Activated T-helper 1 cell treated with Interleukin-2 at 50 U/mL for 16 hours (primary cell): Measurements from ENCODE around the gene CADPS.

Experiments
- DNase-seq: peaks from one replicate; pipeline ENCODE4 v3.0.0-alpha.2; 2020; ENCODE audit warnings: low read depth

Gene CADPS

DNA sequence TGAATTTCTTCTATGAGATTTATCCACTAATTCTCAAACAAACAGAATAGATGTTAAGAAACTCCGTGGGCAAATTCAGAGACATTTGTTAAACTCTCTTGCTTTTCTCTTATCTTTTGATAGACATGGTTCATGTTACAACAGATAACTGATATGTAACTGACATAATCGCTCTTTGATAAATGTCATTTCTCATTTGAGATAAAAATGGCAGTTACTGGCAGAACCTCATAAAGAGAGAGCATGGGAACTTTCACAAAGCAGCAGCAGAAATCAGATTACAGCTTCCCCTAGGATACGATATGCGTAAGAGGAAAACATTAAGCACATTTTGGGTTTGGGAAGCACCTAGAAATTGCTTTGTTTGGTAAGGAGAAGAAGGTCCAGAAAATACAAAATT, 126.1 kb downstream of the CADPS start:
- no peak for DNase-seq

DNA sequence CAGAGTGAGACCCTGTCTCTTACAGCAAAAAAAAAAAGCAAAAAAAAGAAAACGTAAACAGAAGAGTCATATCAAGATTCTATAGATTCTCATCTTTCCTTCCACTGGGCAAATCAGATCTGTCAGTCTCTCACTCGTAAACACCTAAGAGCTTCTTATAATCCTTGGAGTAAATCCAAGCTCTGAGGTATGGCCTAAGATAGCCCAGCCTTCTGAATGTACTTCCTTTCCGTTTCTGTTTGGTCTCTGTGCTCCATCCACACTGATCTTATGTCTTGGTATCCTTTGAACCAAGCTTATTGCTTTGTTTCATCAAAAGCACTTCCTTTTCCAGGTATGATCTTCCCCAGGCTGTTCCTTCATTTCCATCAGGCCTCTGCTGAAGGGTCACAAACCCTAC, 137.8 kb downstream of the CADPS start:
- no peak for DNase-seq

DNA sequence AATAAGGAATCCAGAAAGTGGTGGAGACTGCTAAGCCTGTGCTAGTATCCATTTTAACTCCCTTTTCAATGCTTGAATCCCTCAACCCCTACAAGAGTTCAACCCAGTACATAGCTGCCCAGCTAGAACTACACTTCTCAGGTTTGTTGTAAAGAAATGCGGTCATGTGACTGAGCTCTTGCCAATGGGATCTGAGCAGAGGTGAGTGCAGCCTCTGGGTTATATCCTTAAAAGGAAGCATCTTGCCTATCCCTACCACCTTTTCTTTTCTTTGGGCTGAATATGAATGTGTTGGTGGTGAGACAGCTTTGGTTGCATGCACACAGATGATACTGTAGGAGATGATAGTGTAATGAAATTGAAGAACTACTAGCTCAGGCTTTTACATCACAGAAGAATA, 139.7 kb downstream of the CADPS start:
- DNase-seq = no peak

DNA sequence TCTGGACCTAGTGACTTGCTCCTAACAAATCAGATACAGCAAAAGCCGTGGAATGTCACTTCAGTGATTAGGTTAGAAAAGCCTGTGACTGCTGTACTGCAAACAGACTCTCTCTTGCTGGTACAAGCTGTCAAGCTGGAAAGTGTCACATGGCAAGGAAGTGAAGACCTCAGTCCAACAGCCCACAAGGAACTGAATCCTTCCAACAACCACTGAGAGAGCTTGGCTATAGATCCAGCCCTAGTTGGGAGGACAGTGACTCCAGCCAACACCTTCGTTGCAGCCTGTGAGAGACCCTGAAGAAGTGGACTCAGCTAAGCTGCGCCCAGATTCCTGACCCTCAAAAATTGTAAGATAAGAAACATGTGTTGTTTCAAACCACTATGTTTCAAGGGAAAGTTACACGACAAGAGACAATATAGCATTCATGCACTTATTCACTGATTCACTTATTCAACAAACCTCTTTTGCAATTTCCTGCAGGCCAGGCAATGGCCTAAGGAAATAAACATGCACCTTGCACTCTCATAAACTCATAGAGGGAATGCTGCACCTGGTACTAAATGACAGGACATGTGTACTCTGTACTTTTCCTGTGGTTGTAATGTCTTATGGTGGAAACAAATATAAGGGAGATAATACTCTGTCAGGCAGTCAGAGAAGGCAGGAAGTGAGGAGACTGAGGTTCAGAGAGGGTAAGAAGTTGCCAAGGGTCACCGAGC, 142.9 kb downstream of the CADPS start:
- DNase-seq = no peak

DNA sequence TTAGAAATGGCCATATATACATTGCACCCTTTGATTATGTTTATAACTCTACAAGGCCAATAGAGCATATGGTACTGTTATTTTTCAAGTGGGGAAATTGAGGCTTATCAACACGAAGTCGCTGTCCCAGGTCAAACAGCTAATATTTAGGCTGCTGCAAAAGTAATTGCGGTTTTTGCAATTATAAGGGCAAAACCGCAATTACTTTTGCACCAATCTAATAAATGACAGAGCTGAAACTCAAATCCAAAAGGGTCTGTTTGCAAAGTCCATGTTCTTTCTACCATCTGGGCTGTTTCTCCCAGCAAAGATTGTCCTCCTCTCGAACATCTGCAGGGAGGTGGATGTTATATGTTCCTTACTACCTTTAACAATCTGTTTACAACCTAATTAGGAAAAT, 147.2 kb downstream of the CADPS start:
- no peak for DNase-seq

DNA sequence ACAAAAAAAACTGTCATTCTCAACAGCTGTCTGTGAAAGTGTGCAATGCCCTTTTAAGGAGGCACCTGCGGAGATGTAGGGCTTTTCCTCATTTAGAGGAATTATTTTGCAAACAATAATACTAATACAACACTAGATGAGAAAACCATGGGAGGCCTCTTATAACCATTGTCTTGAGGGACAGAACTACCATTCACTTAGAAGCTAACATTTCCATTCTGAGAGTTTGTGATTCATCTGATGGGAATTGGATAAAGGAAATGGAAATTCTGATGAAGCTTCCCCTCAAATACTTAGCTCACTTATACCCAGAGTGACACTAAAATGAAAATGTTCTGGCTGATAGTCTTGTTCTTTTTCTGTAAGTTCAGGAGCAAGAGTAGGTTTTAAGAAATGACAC, 147.7 kb downstream of the CADPS start:
- DNase-seq = no peak

DNA sequence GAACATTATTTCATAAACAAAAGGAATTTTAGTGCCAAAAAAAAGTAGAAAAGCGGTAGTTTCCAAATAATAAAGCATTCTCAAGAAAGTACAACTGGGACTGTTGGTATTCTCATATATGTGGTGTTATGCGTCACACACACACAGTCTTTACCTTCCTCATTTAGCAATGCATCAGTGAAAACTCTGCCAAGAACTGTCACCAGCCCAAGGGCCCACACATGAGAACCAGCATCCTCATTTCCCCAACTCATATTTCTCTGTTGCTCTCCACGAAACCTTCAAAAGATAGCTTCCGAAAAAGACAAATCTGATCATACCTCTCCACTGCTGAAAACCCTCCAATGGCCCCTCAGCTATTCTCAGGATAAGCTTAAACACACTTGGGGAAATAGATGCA, 150.7 kb downstream of the CADPS start:
- no peak for DNase-seq

DNA sequence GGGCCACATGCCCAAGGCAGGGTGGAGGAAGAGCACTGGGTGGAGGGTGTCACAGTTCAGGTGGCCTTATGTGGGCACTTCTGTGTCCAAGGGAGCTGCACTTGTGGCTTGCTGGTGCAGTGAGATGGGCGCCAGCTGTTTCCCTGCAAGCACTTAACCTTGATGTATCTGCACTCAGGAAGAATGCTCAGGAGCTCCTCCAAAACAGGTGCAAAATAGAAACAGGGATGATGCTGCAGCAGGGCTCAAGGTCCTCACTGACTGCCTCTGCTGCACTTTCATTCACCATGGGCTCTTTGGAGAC, 151.3 kb downstream of the CADPS start:
- DNase-seq = no peak

DNA sequence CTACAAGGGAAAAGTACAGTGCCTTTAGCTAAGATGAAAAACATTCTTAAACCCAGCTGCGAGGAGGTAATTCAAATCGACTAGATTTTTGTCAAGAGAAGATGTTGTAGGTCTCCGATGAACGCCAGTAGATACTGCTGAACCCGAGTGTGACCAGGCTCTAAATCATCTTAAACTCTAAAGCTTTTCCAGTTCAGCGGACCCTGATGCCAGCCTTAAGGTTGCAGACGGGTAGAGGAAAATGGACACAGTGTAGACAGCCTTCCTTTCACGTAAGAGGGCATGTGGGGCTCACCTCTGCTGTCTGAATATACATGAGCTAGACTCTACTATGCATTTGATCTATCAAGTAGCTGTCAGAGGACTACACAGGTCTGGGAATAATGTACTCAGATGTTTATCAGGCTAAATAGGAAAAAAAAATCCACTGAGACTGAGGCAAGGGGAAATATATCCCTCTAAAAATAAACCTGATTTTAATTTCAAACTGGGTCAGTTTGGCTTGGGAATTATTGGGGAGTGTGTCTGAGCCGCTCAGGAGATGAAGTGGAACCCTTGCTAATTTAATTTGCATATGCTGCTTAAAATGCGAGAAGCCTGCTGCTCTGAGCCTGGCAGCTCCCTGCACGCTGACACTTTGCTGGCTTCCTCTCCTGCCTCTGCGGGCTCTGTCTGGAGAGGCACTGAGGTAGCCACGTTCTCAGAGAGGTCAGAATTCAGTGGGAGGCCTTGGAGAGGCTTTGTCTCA, 151.9 kb downstream of the CADPS start:
- DNase-seq = no peak

DNA sequence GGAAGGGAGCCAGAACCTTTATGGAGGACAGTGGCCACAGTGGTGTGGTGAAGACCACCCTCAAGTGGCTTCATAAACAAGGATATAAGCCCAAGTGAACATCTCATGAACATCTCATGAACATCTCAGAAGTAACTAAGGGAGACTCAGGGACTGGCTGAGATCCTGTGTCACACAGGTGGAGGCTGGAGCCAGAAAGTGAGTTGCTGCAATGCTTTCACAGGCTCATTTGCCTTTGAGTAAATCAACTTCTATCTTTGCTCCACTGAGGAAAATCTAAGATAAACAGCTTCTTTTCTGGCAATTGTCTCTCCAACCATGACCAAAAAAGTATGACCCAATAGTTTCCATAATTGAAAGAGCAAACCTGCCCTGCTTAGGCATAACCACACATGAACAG, 152.9 kb downstream of the CADPS start:
- DNase-seq = no peak

DNA sequence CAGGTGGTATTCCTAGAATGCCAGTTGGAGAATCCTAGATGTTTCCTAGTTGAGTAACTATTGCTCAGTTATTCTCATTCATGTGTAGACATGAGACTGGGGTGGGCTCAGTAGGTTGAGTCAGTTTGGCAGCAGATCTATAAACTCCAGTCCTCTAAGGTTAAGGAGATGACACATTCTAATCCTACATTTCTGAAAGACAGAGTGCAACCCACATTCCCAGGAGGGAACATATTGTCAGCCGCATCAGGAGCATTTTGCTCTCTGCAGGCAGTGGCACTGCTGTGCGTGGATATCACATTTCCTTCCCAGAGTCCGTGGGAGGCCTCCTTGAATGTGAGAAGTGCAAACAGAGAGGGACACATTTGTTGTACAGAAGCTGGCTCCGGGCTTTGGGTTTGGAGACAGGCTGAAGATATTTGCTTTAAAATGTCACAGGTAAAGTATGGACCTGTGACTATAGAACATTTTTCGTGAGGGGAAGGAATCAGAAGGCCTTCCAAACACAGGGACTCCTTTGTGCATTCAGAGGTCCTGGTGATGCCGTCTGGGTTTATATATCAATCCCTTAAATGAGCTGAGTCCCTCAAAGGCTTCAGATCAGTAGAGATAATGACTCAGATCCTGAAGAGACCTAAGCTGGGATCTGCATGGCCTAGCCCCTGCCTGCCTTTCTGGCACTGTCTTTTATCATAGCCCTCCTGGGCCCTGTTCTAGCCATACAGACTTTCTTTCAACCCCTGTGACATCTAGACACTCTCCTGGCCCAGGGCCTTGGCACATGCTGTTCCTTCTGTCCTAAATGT, 156.5 kb downstream of the CADPS start:
- no peak for DNase-seq

DNA sequence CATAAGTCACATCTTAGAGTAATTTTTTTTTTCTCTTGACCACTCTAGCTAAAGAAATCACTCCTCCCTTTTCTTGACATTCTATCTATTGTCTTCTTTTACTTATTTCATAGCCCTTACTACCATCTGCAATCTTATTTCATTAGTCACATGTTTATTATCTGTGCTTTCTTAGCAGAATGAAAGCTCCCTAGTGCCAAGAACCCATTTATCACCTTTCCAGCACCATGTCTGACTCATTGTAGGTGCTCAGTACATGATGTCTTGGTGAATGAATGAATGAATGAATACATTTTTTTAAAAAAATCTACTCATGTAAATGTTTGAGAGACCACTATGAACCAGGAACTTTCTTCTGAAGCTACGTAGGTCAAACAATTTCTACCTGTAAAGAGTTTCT, 157.2 kb downstream of the CADPS start:
- DNase-seq = no peak

DNA sequence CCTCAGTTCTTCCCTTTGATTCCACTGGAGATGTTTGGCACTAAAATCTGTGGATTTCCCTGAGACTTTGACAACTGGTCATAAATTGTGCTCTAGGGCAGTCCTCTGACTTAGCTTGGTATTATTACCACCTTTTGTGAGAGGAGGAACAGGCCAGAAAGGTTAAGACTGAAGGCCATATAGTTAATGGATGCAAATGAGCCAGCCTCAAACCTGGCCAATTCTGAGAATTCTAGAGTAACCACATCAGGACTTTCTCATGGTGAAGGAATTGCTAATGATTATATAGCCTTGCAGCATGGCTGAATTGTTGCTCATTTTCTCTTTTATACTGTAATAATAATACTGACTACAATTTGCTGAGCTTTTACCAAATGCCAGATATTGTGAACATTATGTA, 162.5 kb downstream of the CADPS start:
- no peak for DNase-seq

DNA sequence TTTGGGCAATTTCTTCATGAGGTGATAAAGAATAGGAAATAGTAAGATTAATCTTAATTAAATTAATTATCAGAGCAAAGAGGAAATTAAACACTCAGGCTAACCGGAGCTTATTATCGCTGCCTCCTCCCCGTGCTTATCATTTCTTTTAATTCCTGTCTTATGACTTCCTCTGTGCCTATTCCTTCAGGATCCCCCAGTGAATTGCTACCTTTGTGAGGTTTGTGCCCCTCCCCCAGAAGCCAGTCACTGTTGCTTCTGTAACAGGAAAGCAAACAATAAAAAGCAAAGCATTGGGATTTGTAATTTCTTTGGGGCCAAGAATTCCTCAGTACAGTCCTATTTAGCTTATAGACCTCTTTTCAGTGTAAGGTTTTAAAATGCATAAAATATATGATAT, 164.5 kb downstream of the CADPS start:
- DNase-seq = no peak

DNA sequence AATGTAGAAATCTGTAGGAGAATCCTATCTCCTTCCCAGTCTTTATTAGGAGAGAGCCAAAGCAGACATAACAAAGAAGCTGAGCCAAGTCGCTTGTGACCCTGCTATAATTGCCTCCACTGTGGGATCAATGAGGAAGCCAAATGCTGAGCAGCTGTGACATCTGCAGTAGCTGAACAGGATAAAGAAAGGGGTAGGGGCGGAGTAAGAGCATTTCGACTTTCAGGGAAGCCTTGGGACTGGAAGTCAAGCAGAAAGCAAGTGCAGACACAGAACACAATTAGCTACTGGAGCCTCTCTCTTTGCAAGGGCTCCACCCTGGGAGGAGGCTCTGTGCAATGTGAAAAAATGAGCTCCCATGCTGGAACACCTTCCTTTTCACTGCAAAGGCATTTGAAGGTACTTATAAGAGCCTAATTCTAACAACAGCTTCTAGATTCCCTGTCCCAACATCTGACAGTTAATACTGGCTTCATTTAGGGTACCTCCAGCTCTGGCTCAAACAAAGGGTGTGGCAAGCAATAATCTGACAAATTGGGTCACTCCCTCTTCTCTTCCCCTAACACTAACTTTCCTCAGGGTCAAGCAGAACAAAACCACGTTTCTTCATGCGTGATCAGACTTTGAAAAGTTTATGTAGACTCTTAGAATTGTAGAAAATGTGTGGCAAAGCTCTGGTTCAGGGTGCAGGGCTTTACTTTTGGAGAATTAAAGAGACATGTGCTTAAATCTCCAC, 166.4 kb downstream of the CADPS start:
- DNase-seq = no peak

DNA sequence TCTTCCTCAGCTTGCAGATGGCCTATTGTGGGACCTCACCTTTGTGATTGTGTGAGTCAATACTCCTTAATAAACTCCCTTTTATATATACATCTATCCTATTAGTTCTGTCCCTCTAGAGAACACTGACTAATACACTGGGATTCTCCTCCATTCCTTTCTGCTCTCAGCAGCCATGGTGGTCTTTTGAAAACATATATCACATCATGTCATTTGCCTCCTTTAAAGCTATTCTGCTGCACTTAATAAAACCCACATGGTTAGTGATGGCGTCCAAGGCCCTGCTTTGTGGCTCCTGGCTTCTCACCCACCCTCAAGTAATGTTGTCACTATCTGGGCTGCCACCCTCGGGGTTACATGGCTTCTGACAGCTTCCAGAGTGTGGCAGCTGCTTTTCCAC, 169.5 kb downstream of the CADPS start:
- no peak for DNase-seq

DNA sequence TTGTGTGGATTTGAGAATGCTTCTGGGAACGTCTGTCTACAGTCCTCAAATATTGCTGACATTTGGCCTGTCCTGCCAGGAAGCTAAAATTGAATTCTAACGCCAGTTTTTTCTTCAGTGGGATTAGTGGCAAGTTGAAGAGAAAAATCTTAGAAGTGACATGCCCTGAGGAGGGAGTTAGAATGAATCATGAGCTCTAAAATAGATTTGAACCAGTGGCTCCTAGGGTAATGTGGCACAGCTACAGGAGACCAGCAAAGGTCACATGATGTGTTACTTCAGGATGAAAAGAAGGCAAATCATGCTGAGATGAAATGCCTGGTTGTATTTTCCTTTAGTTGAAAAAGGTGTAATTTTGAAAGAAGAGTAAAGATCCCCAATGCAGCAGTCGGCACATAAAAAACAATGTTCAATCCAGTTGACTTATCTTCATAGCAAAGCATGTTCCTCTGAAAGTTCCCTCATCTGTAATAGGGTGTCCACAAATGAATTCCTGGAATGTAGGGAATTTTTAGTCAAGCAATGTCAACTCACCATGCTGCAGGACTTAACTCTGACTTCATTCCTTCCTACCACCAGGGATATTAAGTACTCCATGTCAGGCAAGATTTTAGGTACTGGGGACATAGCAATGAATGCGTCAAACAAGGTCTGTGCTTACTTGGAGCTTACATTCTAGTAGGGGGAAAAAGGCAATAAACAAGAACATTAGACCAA, 171.6 kb downstream of the CADPS start:
- DNase-seq = no peak

DNA sequence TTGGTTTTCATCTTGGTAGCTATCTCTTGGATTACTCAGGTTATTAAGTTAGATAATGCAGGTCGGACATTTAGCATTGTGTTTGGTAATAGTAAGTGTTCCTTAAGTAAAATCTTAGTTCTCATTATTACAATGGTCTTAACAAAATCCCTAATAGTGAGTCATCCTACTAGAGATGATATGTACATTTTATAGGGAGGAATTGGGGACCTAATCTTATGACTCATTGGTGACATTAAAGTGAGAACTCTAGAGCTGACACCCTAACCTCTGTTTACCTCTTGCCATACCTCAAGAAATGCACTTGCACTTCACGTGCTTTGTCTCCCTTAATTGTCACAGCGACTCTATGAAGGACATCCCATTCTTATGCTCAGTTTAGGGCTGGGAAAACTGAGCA, 174.9 kb downstream of the CADPS start:
- no peak for DNase-seq

DNA sequence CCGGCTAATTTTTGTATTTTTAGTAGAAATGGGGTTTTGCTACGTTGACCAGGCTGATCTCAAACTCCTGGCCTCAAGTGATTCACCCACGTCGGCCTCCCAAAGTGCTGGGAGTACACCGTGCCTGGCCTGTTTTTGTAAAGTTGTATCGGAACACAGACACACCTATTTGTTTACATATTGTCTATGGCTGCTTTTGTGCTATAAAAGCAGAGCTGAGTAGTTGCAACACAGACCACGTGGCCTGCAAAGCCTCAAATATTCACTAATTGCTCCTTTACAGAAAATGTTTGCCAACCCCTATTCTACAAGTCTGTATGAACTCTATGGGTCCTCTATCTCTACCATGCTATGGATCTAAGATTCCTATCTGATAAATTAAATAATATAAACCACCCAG, 175.5 kb downstream of the CADPS start:
- DNase-seq = no peak

DNA sequence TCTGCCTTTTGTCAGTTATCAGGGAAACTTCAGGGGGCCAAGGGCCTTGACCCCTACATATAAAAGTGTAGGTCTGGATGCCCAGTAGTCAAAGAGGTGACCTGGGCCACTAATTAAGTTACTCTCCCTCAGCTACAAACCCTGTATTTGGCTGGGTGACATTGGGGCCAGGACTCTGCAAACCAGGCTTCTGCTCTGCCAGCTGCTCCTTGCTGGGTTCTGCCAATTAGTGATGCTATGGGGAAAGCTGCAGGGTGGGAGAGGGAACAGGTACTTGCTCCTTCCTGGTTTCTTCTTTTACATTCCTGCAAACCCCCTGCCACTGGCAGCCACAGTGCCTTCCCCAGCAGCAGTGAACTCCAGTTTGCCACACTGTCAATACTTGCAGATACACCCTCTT, 179.2 kb downstream of the CADPS start:
- no peak for DNase-seq

DNA sequence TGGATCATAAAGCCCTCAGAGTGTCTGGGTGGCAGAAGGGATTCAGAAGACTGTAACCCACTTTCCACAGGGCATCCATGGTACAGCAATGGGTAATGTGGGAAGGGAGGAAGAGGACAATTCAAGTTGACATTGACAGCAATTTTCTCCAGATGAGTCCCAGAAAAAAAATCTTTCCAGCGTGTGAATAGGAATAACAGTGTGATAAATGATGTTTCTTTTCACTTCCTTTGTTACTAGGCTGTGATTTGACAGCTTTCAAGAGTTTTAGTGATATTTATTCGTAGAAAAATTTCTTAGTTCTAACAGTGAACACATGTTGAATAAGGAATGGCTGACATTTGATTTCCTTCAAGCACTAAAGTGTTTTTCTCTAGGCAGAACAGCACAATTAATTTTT, 186.4 kb downstream of the CADPS start:
- no peak for DNase-seq

DNA sequence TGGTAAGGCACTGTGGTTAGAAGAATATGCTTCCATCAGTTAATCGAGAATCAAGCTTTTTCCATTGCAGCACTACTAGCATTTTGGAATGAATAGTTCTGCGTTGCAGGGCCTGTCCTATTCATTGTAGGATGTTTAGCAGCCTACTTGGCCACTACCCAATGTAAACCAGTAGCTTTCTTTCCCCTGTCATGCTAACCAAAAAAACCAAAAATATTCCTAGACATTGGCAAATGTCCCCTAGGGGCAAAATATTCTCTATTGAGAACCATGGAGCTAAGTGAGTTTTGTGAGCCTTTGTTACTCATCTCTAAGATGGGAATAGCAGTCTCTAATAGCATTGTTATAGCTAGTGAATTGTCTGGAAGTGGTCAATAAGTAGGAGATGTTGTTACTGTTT, 187.2 kb downstream of the CADPS start:
- DNase-seq = no peak
